Fibroblast of skin of left biceps (primary cell): ENCODE data around the gene FLYWCH2.
"Not testable (repeated sequence)": the region's sequence is repeated elsewhere in the genome, so short reads cannot be mapped to it uniquely, and the experiment has no call there.

ENCODE experiments used
- DNase-seq, 2 experiments: peaks; one replicate each; pipeline ENCODE4 v3.0.0-alpha.2; 2013; ENCODE audit warnings: low read depth in 2 of 2

FLYWCH2 gene

DNA sequence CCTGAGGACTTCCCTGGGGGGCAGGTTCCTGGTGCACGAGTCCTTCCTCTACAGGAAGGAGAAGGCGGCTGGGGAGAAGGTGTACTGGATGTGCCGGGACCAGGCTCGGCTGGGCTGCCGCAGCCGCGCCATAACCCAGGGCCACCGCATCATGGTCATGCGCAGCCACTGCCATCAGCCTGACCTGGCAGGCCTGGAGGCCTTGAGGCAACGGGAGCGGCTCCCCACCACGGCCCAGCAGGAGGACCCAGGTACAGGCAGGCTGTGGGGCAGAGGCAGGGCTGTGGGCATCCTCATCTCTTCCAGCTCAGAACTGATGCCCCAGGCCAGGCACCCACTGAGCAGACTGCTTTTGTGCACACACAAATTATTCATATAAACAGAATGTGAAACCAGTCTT is 55.2 kb downstream of the FLYWCH2 start:
- no peak for DNase-seq

GRCh38 chr16:2939968-2940367 is 57.0 kb downstream of the FLYWCH2 start:
- no peak for DNase-seq

- no peak for DNase-seq
Observed at GRCh38 chr16:2942045-2942444, 59.0 kb downstream of the FLYWCH2 start.

DNA sequence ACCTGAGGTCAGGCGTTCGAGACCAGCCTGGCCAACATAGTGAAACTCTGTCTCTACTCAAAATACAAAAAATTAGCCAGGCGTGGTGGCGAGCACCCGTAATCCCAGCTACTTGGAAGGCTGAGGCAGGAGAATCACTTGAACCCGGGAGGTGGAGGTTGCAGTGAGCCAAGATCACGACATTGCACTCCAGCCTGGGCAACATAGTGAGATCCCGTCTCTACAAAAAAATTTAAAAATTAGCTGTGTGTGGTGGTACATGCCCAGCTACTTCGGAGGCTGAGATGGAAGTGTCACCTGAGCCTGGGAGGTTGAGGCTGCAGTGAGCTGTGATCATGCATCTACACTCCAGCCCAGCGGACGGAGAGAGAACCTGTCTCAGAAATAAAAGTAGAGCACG is 60.7 kb downstream of the FLYWCH2 start:
- DNase-seq, result not testable (repeated sequence)

DNA sequence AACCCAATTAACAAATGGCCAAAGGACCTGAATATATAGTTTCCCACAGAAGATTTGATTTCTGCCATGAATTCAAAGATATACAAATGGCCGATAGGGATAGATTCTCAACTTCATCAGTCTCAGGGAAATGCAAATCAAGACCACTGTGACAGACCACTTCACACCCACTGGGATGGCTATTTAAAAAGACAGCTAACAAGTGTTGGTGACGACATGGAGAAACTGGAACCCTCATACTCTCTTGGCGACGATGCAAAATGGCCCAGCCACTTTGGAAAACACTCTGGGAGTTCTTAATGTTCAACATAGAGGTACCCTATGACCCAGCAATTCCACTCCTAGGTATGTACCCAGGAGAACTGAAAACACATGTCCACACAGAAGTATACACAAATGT is 63.6 kb downstream of the FLYWCH2 start:
- DNase-seq, result no peak
